HEK293T (cell line): Measurements from ENCODE around the gene PCDH17.

Experiments
- BHLHE40 ChIP-seq: fragments of 450-650 bp; IDR thresholded peaks from 2 replicates; pipeline ENCODE4 v1.6.1; 2016; ENCODE audit warnings: mild to moderate bottlenecking, moderate library complexity, borderline replicate concordance
- L3MBTL2 ChIP-seq: fragments of 450-650 bp; conservative IDR thresholded peaks from 2 replicates; pipeline ENCODE4 v1.6.1; 2016; ENCODE audit warnings: mild to moderate bottlenecking
- NFRKB ChIP-seq: fragments of 450-650 bp; IDR thresholded peaks from 2 replicates; pipeline ENCODE4 v1.6.1; 2016; ENCODE audit warnings: mild to moderate bottlenecking, moderate library complexity
- TARDBP ChIP-seq: fragments of 450-650 bp; IDR thresholded peaks from 2 replicates; pipeline ENCODE4 v1.6.1; 2016

DNA sequence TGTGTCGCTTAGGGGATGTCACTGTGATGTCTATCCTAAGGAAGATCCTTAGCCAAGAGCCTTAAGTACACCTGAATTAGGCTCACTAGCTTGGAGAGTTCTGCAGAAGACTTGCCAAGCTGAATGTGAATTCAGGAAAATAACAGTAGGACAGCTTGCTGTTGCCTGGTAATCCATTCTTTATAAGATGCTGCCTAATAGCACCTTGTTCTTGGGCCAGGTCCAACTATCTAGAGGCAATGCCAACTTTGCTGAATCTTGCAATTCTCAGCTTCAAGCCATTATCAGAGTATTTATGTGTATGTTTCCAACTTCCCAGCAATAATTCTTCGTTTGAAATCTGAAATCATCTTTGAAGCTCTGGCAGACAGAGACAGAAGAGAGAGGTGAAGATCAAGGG is 102.8 kb downstream of the PCDH17 start:
- TF ChIP-seq NFRKB: no peak
- no peak for TF ChIP-seq TARDBP
- no peak for TF ChIP-seq BHLHE40
- TF ChIP-seq L3MBTL2: no peak
